ENCODE results near the gene MAST1. TPM values are rescaled to one million over a fixed set of nuclear protein-coding genes. Genes with fewer than 3 reads are reported as not detected.

The MAST1 gene
- total RNA-seq = 23.3 TPM

DNA sequence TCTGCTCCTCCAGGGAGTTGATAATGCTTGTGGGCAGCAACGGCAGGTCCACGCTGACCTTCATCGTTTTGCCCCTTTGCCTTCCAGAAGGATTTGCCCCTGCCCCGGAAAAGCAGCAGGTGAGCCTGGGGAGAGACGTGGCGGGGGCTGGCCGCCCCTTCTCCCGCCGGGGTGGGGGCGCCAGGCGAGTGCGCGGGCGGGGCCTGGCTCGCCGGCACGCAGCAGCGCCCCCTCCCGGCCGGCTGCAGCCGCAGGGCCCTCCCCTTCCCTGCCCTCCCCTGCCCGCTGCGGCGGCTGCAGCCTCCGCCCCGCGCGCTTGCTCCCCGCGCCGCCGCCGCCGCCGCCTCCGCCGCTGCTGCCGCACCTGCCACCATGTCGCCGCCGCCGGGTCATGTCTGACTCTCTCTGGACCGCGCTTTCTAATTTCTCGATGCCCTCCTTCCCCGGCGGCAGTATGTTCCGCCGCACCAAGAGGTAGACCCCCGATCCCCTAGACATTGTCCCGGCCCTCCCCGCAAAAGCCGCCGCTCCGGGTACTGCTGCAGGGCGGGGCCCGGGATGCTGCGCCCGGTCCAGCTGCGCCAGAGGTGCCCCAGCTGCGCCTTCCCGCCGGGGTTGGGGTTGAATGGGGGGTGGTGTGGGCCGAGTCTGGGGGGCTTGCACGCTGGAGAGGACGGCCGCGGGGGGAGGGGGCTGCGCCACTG, at the start of gene MAST1:
MAST1 (plus strand) TSS at position 334 of the 704 bp plus-strand sequence; CDS start at position 392, 58 bp downstream.

DNA sequence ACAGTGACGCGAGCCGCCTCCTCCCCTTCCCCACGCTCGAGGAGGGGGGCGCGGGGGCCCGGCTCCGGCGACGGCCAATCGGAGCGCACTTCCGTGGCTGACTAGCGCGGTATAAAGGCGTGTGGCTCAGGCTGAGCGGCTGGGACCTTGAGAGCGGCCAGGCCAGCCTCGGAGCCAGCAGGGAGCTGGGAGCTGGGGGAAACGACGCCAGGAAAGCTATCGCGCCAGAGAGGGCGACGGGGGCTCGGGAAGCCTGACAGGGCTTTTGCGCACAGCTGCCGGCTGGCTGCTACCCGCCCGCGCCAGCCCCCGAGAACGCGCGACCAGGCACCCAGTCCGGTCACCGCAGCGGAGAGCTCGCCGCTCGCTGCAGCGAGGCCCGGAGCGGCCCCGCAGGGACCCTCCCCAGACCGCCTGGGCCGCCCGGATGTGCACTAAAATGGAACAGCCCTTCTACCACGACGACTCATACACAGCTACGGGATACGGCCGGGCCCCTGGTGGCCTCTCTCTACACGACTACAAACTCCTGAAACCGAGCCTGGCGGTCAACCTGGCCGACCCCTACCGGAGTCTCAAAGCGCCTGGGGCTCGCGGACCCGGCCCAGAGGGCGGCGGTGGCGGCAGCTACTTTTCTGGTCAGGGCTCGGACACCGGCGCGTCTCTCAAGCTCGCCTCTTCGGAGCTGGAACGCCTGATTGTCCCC, 46.8 kb upstream of the MAST1 start, which contains the start of gene JUNB:
JUNB (plus strand) TSS at position 142 of the 706 bp plus-strand sequence; CDS start at position 428, 286 bp downstream.

DNA sequence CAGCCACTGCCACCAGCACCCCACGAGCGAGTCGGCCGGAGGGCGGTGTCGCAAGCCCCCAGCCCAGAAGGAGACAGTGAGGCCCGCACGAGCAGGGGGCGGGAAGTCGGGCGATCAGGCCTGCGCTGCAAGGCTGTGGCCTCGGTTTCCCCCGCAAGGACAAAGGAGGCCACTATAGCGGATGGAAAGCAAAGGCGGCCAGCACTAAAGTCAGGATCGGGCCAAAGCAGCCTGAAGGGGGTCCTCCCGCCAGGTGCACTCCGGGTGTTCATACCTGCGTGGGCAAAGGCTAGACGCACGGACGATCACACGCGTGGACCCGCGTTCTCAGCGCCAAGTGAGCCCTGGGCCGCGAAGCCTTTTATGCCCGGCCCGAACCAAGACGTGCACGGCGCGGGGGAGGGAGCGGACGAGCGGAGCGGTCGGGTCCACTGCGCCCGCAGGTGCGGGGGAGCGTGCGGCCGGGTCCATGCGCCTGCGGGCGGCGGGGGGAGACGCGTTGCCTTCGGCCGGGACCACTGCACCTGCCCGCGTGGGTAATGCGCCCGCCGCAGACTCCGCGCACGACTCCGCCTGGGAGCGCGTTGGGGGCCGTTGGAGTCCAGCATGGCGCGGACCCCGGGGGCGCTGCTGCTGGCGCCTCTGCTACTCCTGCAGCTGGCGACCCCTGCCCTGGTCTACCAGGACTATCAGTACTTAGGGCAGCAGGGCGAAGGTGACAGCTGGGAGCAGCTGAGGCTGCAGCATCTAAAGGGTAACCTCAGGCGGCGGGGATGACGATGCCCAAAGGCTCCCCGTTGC, 36.6 kb upstream of the MAST1 start, which contains the start of the genes PRDX2 and THSD8:
PRDX2 (minus strand) TSS at position 335 of the 801 bp plus-strand sequence. CDS start 539 bp downstream, outside the sequence.
THSD8 (plus strand) TSS at position 604 of the 801 bp plus-strand sequence; CDS start at position 607, 3 bp downstream.

DNA sequence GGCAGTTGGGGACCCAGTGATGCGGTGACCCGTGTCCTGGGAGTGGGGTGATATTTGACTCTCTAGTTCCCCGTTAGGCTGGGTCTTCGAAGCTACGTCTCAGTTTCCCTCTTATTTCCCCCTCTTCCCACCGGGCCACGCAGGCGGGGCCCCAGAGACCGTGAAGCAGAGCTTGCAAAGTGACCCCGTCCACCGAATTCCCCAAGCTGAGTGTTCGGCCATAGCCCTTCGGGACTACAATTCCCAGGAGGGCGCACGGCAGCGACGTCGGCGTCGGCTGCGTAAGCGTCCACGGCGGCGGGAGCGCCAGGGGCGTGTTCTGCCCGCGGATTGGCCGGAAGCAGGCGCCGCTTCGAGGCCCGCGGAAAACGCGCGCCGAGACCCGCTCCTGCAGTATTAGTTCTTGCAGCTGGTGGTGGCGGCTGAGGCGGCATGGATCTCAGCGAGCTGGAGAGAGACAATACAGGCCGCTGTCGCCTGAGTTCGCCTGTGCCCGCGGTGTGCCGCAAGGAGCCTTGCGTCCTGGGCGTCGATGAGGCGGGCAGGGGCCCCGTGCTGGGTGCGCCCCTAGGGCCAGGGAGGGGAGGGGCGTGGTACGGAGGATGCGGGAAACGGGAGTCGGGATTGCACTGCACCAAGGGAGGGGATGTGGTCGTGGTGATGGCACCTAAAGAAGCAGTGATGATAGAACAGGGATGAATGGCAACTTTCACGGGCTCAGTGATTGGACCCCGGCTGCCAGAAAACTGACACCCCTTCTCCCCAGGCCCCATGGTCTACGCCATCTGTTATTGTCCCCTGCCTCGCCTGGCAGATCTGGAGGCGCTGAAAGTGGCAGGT, 31.9 kb upstream of the MAST1 start, which contains the start of gene RNASEH2A:
RNASEH2A (plus strand) TSS at position 343 of the 840 bp plus-strand sequence; CDS start at position 433, 90 bp downstream.

DNA sequence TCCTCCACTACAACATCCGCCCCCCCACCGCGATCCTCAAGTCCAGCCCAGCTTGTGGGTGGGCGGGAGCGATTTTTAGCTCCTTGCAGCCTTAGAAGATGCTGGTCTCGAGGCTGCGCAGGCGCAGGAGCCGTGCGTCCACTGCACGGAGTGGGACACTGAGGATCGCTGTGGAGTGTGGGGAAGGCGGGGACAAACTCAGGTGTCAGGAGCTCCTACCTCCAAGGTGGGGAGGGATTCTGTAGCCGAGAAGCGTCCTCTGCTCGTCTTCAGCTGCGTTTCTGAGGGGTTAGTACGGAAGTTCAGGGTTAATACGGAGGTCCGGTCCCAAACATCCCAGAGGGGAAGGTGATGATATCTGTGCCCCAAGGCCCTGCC, 3.8 kb upstream of the MAST1 start, which contains the start of gene RTBDN:
RTBDN (minus strand) TSS at position 14 of the 378 bp plus-strand sequence. CDS start 4,600 bp downstream, outside the sequence.

DNA sequence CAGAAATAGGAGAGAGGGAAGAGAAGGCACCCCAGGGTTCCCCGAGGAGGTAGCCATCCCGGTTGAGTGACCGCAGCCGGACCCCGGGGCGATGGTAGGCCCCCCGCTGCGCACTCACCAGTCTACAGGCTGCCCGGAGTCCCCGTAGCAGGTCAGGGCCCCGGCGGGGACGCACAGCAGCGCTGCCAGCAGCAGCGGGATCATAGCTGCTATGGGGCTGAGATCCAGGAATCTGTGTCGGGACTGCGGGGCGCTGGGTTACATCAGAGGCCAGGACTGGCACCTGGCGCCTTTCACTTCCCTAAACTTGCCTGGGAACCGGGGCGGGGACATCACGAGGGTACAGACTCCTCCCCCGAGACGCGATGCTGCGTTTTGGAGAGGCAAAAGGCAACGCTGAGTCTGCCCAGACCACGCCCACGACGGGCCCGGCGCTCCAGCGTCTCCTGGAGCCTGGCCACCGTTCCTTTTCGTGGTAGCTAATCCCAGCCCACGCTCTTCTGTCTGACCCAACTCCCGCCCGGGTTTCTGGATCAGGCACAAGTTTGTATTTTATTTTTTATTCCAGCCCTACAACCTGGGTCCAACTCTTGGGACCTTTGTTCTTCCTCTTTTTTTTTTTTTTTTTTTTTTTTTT, 43.0 kb downstream of the MAST1 start, which contains the start of gene DNASE2:
DNASE2 (minus strand) TSS at position 278 of the 637 bp plus-strand sequence; CDS start at position 204, 74 bp downstream.

DNA sequence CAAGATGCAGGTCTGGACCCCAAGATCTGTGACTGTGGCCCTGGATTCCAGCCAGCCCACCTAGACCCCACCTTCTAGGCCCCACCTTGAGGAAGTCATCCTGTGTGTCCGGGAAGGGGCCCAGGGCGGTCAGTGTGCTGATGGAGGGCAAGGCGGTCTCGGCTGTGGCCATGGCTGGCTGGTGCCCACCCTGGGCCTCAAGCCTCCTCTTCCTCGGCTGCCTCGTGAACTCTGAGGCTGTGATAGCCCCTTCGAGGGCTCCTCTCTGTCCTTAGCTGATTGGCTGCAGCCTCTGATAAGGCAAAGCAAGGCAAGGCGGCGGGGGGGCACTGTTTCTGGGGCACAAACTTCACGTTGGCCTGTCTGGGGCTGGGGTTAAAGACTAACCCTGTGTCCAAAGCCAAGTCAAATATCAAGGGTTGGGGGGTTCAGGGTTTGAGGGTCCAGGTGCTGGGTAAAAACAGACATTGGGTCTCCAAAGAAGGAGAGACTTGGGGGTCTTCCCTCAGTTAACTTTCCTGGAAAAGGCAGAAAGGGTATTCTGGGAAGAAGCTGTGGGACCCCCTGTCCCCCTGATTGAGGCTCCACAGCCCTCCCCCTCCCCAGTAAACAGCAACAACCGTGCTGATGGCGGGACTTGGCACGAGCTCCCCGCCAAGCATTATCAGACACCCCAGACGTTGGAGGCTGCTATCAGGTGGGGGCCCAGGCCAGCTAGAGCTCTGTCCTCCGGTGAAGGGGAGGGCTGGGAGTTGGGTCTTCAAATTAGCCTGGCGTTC, 48.8 kb downstream of the MAST1 start, which contains the start of gene KLF1:
KLF1 (minus strand) TSS at position 233 of the 779 bp plus-strand sequence; CDS start at position 172, 61 bp downstream.

DNA sequence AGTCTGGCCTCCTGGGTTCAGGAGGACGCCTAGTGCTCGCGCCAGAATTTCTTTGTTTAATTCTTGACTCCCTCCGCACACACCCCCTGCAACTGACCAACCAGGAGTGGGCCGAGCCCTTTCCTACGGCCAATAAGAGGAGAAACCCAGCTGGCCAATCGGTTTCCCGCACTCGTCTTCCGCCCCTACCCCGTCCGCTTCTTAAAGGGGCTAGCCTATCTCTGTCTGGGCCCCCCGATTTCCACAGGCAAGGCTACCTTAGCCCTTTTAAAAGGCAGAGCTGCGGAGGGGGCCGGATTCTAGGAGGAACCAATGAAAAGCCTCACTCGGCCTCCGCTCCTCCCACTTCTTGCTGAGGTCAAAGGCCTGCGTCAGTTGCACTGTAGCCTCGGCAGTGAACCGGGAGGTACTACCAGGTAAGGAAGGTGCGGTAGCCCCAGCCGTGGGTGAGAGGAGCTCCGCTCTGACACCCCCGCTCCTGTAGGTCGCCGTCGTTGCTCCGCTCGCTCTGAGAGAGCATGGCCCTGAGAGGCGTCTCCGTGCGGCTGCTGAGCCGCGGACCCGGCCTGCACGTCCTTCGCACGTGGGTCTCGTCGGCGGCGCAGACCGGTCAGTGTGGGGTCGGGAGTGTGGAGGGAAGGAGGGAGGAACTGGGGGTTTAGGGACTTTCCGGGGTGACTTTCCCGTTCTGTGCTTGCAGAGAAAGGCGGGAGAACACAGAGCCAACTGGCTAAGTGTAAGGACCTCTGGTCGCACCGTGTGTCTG, 52.7 kb downstream of the MAST1 start, which contains the start of gene GCDH:
GCDH (plus strand) TSS at position 374 of the 766 bp plus-strand sequence; CDS start at position 519, 145 bp downstream.

Other genes with a start within 250 kb of the MAST1 start
- gene ZNF490, start 227.7 kb upstream of the MAST1 start, total RNA-seq = 15.2 TPM
- 47.4 TPM for gene ZNF791, start 227.6 kb upstream of the MAST1 start, total RNA-seq
- gene MAN2B1, start 171.8 kb upstream of the MAST1 start, total RNA-seq = 35.4 TPM
- 6.7 TPM for gene WDR83, start 171.7 kb upstream of the MAST1 start, total RNA-seq
- 154 TPM for gene DHPS, start 156.6 kb upstream of the MAST1 start, total RNA-seq
- not detected for gene GNG14, start 150.5 kb upstream of the MAST1 start, total RNA-seq
- gene FBXW9, start 141.9 kb upstream of the MAST1 start, total RNA-seq = 7.8 TPM
- 92.0 TPM for gene TNPO2, start 114.6 kb upstream of the MAST1 start, total RNA-seq
- gene TRIR, start 103.8 kb upstream of the MAST1 start, total RNA-seq = 144 TPM
- gene GET3, start 101.0 kb upstream of the MAST1 start, total RNA-seq = 49.4 TPM
- 0.55 TPM for gene BEST2, start 86.7 kb upstream of the MAST1 start, total RNA-seq
- 33.5 TPM for gene HOOK2, start 63.0 kb upstream of the MAST1 start, total RNA-seq
- gene JUNB, start 47.0 kb upstream of the MAST1 start, total RNA-seq = 194 TPM
- 290 TPM for gene PRDX2, start 36.7 kb upstream of the MAST1 start, total RNA-seq
- gene THSD8, start 36.4 kb upstream of the MAST1 start, total RNA-seq = not detected
- 20.2 TPM for gene RNASEH2A, start 31.9 kb upstream of the MAST1 start, total RNA-seq
- gene RTBDN, start 3.9 kb upstream of the MAST1 start, total RNA-seq = 8.6 TPM
- 15.1 TPM for gene DNASE2, start 42.9 kb downstream of the MAST1 start, total RNA-seq
- gene KLF1, start 48.7 kb downstream of the MAST1 start, total RNA-seq = 2.1 TPM
- gene GCDH, start 52.6 kb downstream of the MAST1 start, total RNA-seq = 59.3 TPM
- gene SYCE2, start 80.8 kb downstream of the MAST1 start, total RNA-seq = not detected
- 41.6 TPM for gene FARSA, start 95.2 kb downstream of the MAST1 start, total RNA-seq
- gene CALR, start 100.1 kb downstream of the MAST1 start, total RNA-seq = 471 TPM
- 75.9 TPM for gene RAD23A, start 107.3 kb downstream of the MAST1 start, total RNA-seq
- 16.8 TPM for gene GADD45GIP1, start 118.7 kb downstream of the MAST1 start, total RNA-seq
- gene DAND5, start 131.1 kb downstream of the MAST1 start, total RNA-seq = 5.2 TPM
- 122 TPM for gene NFIX, start 157.0 kb downstream of the MAST1 start, total RNA-seq

Data from camera-type eye (tissue), 1 donor.